Fibroblast of pulmonary artery (primary cell): Measurements from ENCODE around the gene SPRR2G.
A peak's percentile ranks its signal among the peaks of the same experiment; 100 is the strongest.
"Not testable (repeated sequence)": the region's sequence is repeated elsewhere in the genome, so short reads cannot be mapped to it uniquely, and the experiment has no call there.

Experiments
- DNase-seq: peaks from one replicate; pipeline ENCODE4 v3.0.0-alpha.2; 2010; ENCODE audit warnings: low read depth
- H3K4me3 ChIP-seq: replicated peaks from 2 replicates; pipeline ENCODE4 v1.5.1; 2011; ENCODE audit warnings: low read depth, mild to moderate bottlenecking, control low read depth, low read length, moderate library complexity
- TF ChIP-seq, protein P1 (sequence below): IDR thresholded peaks from 2 replicates; pipeline ENCODE4 v1.5.1; 2011; ENCODE audit warnings: mild to moderate bottlenecking, control low read depth, low read length, inconsistent platforms; ENCODE audit errors: missing control alignments

Gene SPRR2G

DNA sequence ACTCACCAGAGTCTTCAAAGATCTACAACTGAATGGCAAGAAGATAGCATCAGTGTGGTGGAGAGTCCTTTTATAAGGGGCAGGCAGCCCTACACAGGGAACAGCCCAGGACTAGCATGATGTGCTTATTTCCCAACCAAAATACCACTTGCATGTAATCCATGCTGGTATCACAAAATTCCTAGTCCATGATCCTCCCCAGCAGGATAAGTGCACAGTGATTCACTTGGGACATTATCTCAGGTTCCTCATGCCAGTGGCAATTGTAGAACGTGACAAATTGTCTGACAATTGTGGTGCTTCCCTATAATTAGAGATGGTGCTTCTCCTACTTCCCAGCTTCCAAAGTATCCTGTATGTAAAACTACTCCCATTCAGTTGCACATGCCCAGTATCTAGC lies at the start of gene SPRR2G:
Gene SPRR2G (minus strand): TSS at position 45 of the 400 bp plus-strand sequence. CDS start 780 bp downstream, outside the sequence.
- no peak within 1 kb of the TSS for H3K4me3 ChIP-seq
- DNase-seq: no peak
- TF ChIP-seq, protein P1, sequence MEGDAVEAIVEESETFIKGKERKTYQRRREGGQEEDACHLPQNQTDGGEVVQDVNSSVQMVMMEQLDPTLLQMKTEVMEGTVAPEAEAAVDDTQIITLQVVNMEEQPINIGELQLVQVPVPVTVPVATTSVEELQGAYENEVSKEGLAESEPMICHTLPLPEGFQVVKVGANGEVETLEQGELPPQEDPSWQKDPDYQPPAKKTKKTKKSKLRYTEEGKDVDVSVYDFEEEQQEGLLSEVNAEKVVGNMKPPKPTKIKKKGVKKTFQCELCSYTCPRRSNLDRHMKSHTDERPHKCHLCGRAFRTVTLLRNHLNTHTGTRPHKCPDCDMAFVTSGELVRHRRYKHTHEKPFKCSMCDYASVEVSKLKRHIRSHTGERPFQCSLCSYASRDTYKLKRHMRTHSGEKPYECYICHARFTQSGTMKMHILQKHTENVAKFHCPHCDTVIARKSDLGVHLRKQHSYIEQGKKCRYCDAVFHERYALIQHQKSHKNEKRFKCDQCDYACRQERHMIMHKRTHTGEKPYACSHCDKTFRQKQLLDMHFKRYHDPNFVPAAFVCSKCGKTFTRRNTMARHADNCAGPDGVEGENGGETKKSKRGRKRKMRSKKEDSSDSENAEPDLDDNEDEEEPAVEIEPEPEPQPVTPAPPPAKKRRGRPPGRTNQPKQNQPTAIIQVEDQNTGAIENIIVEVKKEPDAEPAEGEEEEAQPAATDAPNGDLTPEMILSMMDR: no peak

DNA sequence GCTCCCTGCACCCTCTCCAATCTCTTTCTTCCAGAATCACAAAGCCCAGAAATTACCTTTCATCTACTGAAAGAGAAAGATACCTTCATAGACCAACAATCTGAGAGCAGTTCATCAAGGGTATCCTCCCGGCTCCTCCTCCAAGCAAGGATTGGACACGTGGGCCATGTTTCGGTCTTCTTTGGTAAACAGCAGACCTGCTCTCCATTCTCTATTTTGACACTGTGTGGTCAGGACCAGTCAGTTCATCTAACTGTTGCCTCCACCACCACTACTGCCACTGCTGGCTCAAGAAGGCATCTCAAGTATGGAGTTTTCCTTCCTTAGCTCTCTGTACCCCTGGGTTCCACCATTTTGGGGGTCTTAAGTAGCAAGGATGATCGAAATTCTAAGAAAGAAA lies 44.5 kb upstream of the SPRR2G start:
- TF ChIP-seq, protein P1: no peak
- H3K4me3 ChIP-seq: no peak overlapping the region
- DNase-seq: no peak

DNA sequence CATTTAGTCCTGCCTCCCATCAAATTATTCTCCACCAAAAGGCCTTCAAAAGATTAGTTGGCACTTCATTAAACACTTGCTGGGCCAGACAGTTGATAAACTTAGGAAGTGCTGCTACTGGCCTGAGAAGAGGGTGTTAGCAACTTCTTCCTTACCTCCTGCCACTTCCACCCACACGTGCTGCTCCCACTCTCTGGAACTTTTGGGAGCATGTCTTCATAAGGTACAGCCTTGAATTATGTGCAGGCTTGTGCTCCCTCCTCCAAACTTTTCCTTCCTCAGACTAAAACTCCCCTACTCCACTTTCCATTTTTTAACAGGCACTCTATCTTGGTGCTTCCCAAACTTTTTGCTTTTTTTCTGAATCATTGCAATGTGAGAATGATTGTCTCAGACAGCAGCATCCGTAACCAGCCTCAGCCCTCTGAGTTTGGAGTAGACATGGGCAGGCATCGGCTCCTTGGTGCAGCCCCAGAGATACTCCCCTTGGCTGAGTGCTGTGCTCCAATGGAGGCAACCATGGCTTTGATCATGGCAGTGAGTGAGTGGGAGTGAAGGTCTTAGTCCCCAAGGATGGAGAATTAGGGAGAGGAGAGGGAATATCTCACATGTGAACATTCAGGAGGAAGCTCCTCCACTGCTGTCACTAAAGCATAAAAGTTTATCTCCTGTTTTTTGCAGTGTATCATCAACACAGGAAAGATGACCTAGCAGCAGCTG lies 43.8 kb upstream of the SPRR2G start:
- no peak for DNase-seq
- TF ChIP-seq, protein P1: no peak
- no peak overlapping the region for H3K4me3 ChIP-seq

DNA sequence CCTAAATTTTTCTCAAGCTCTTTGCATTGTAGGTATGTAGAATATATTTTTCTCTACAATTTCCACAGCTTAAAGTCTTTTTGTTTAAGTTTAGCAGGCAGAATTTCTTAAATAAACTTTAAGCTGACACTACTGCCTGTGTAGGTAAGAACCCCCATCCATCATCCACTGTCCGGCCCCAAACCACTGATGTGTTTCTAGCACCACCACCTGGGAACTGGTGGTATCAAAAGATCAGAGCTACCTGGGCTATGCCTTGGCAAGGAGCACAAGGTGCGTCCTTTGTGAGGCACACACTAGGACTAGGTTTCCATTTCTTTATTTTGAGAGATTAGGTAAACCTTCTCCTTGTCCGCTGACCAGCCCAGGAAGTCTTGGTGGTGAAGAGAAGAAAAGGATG lies 42.0 kb upstream of the SPRR2G start:
- DNase-seq: no peak
- no peak overlapping the region for H3K4me3 ChIP-seq
- TF ChIP-seq, protein P1: no peak

DNA sequence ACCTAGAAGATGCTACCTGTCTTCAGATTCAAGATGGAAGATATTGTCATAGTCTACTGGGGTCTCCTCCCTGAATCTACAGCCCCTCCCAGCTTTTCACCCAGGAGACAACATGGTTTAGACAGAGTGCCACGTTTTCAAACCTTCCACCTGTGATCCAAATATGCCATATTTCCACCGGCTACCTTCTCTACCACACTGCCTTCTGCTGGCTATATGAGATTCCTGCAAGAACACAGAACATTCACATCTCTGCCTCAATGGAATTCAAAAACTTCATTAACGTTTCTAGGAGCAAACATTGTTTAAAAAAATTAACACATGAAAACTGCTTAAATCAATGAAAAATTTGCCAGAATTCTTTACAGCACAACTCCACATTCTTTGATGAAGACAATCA lies 39.7 kb upstream of the SPRR2G start:
- DNase-seq: no peak
- TF ChIP-seq, protein P1: peak; percentile 5

DNA sequence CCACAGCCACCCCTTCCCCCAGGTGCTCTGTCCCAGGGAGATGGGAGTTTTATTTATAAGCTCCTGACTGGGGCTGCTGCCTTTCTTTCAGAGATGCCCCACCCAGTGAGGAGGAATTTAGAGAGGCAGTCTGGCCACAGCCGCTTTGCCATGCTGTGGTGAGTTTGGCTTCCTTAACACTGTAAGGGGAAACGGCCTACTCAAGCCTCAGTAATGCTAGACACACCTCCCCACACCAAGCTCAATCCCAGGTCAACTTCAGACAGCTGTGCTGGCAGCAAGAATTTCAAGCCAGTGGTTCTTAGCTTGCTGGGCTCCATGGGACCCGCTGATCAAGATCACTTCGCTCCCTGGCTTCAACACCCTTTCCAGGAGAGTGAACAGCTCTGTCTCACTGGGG lies 37.6 kb upstream of the SPRR2G start:
- not testable (repeated sequence) for H3K4me3 ChIP-seq, DNase-seq

More for the DNA sequence above, 39.7 kb upstream of the SPRR2G start:
- no peak overlapping the region for H3K4me3 ChIP-seq

DNA sequence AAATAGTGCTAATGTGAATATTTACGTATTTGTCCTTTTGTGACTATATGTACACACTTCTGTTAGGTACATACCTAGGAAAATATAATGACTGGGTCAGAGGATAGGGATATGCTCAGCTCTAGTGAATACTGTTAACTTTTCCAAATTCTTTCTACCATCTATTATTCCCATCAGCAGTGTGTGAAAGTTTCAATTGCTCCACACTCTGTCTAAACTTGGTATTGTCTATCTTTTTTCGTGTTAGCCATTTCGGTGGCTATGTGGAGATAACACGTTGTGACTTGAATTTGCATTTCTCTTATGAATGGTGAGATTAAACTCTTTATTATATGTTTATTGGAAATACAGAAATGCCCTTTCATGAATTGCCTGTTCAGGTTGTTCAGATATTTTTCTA lies 29.9 kb upstream of the SPRR2G start:
- no peak for DNase-seq
- no peak overlapping the region for H3K4me3 ChIP-seq
- TF ChIP-seq, protein P1: no peak
